Panc1 (cell line): ENCODE measurements around the gene GLUL.

Experiments used
- CTCF ChIP-seq: fragments of 450-650 bp; IDR thresholded peaks from 2 replicates; pipeline ENCODE4 v1.5.1; 2017; ENCODE audit warnings: mild to moderate bottlenecking
- POLR2AphosphoS5 ChIP-seq: IDR thresholded peaks from 2 replicates; pipeline ENCODE4 v1.6.1; 2012; ENCODE audit warnings: mild to moderate bottlenecking, low read depth, low read length, moderate library complexity

DNA sequence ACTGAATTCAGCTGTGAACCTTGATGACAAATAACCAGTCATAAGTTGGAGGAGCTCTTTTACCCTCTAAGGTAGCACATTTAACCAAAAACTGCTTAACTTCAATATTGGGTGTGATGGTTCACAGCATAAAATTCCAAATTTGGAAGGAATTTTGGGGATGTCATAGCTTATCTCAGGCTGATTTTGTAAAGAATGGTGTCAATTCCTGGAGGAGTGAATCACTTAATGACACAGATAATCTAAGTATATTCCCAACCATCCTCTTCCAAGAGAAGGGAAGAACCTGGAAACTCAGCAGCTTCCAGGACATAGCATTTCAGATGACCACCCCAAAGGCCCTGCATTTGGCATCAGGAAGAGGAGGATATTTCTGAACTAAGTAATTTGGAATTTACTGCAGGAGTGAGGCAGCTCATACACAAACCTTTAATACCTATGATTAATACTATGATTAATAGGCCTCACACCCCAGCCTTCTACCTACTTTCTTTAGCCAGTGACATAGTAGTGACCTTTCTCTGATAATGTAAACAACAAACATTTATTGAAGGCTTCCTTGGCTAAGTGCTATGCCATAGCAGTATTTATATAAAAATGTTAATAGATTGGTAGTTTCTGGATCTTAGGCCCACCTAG lies 14.5 kb downstream of the GLUL start:
- TF ChIP-seq CTCF (no peak), POLR2AphosphoS5 (no peak)
